ENCODE data around the gene ITPKC. TPM values are rescaled to one million over a fixed set of nuclear protein-coding genes. Genes with fewer than 3 reads are reported as not detected.
A peak's percentile ranks its signal among the peaks of the same experiment; 100 is the strongest.

Gene ITPKC
- total and polyA plus RNA-seq, 2 experiments from 2014 or later = 5.3 to 12.6 TPM

GRCh38 chr19:40739030-40739839, 22.3 kb downstream of the ITPKC start:
- H3K9me2 ChIP-seq (ENCODE audit: insufficient read depth) = no peaks in the 10 kb centered on the region
- no peak for ATAC-seq
- H3K79me2 ChIP-seq (replicated peaks; ENCODE audit: insufficient read depth) = no peaks in the 10 kb centered on the region
- H4K20me1 ChIP-seq (replicated peaks; ENCODE audit: insufficient read depth) = no peaks in the 10 kb centered on the region
- no peak overlapping the region for H3K27ac ChIP-seq (ENCODE audit: low read depth)
- H3K9me3 Mint-ChIP-seq = 0 out of 3 replicates have a peak, but pooled peaks cover 3% of the 10 kb centered on the region
- TF ChIP-seq CTCF (conservative IDR thresholded peaks at IDR 0.05; ENCODE audit: low read depth in 2 of 2) (no peak), ZNF331 (CRISPR knock-in tag; IDR thresholded peaks at IDR 0.05; ENCODE audit: low read depth) (no peak), NANOG (IDR thresholded peaks at IDR 0.05; ENCODE audit: borderline replicate concordance) (no peak), ZNF114 (CRISPR knock-in tag; IDR thresholded peaks at IDR 0.05) (no peak), ETS1 (IDR thresholded peaks at IDR 0.05) (no peak), REST (IDR thresholded peaks at IDR 0.05; ENCODE audit: unreplicated experiment) (no peak), JUNB (IDR thresholded peaks at IDR 0.05; ENCODE audit: unreplicated experiment) (no peak), EZH2phosphoT487 (IDR thresholded peaks at IDR 0.05; ENCODE audit: unreplicated experiment) (no peak), EZH2 (IDR thresholded peaks at IDR 0.05; ENCODE audit: low read depth, unreplicated experiment) (no peak)
- H3K36me3 ChIP-seq (ENCODE audit: insufficient read depth) = peaks cover under 1% of the 10 kb centered on the region; the same call in 1 of the 2 replicates
- H3F3A ChIP-seq (replicated peaks; ENCODE audit: low read depth) = no peaks in the 10 kb centered on the region
- H3K4me3 Mint-ChIP-seq = no peak overlapping the region
- H3K4me1 ChIP-seq (ENCODE audit: insufficient read depth) = no peaks in the 10 kb centered on the region; the same call in 1 of the 2 replicates
- H3K4me2 ChIP-seq = no peak overlapping the region
- no peak for DNase-seq (ENCODE audit: low spot score)
- peak overlapping the region; percentile 44; the same call in 1 of the 2 replicates for H3K27ac Mint-ChIP-seq
- H2AFZ ChIP-seq = no peak overlapping the region
- peaks cover 17% of the 10 kb centered on the region for H3K27me3 Mint-ChIP-seq (ENCODE audit: insufficient read depth, low read depth, poor library complexity)
- H3K27me3 ChIP-seq (ENCODE audit: insufficient read depth) = no peaks in the 10 kb centered on the region
- H3K4me1 Mint-ChIP-seq = peaks cover 5% of the 10 kb centered on the region; the same call in 2 of the 3 replicates
- peaks cover 37% of the 10 kb centered on the region for H3K36me3 Mint-ChIP-seq (ENCODE audit: low read depth)
- H3K4me3 ChIP-seq = no peak overlapping the region

Data from GM23338 (cell line).